NCI-H1930 (cell line): ENCODE measurements around the gene SKAP1.
"Not testable (repeated sequence)": the region's sequence is repeated elsewhere in the genome, so short reads cannot be mapped to it uniquely, and the experiment has no call there.

Experiments used
- DNase-seq, 2 experiments: peaks; one replicate each; lab custom pipeline; 2025; lab: John Stamatoyannopoulos, UW

SKAP1 gene

DNA sequence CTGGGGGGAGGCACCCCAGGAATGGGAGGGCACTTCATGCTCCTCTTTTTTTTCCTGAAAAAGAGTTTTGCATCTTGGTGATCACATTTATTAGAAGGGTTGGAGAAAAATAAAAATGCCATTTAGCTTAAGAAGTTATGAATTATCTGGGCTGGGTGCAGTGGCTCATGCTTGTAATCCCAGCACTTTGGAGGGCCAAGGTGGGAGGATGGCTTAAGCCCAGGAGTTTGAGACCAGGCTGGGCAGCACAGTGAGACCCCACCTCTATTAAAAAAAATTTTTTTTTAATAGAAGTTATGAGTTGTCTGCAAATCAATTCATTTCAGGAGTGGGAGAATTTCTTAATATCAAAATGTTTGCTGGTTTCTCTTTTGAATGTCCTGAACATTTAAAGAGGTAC, 219.0 kb downstream of the SKAP1 start:
- DNase-seq: no peak

DNA sequence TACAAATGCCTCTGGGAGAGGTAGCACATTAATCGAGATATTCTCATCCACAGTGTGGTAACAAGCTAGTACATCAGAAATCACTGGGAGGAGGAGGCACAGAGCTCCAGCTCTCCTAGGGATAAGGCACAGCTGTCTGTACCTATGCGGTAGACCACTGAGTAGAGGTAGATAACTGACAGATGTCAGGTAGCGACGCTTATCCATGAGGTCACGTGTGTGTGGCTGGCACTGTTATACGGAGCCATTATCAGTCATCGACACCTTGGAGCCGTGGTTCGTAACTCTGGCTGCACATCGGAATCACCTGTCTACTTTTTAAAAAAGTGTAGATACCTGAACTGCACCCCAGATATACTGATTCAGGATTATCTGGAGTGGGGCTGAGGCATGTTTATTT, 220.0 kb downstream of the SKAP1 start:
- DNase-seq: no peak

DNA sequence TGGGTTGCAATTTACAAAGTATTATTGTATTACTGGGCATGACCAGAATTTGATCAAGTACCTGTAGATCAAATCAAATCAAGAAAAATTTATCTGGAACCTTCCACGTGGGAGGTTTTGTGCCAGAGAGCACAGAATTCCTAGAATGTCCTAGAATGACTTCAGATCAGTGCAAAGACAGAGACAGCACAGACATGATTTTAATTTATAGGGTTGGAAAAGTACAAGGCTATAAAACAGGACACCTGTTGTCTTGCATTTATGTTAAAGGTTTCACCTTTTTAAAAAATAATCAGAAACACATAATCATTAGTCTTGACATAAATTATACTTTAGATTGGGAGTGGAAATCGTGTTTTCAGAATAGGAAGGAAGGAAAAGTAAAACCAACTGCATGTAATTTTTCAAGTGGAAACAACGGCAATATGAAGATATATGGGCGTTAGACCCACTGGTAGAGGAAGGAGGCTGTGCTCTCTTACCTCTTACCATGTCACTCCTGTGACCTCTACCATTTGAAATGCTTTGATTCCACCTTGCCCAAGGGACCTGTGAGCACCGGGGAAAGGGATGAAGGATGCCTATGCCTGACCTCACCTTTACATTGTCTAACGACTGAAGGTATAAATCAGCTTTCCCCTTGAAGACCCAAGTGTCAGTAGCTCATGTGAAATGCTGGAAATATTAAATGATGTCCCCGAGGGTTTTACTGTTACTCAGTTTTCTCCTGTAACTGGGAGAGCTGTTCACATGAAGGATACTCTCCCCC, 222.1 kb downstream of the SKAP1 start:
- no peak for DNase-seq

DNA sequence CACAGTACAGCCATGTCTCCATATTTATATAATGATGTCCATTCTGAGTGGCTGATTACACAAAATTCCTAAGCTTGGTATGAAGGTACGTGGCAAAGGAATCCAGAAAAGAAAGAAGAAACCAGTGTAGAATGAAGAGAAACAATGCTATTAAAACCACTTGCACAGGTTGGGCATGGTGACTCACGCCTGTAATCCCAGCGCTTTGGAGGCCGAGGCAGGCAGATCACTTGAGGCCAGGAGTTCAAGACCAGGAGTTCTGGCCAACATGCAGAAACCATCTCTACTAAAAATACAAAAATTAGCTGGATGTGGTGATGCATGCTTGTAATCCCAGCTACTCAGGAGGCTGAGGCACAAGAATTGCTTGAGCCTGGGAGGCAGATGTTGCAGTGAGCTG, 223.0 kb downstream of the SKAP1 start:
- DNase-seq: not testable (repeated sequence)

DNA sequence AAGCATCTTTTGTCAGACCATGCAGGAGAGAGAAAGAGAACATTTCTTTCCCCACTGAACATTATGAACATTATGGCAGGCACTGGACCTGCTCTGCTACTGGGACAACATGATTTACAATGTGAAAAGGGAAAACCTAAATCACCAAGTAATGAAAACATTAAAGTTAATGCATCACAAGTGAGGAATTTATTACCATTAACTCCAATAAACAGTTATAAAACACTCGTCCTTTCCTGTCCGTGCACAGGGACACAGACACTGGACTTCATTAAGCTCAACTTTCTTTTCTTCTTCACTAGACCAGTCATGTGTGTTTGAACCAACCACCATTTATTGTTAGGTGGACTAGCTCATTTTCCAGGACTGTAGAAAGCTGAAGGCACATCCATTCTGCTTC, 227.1 kb downstream of the SKAP1 start:
- no peak for DNase-seq

DNA sequence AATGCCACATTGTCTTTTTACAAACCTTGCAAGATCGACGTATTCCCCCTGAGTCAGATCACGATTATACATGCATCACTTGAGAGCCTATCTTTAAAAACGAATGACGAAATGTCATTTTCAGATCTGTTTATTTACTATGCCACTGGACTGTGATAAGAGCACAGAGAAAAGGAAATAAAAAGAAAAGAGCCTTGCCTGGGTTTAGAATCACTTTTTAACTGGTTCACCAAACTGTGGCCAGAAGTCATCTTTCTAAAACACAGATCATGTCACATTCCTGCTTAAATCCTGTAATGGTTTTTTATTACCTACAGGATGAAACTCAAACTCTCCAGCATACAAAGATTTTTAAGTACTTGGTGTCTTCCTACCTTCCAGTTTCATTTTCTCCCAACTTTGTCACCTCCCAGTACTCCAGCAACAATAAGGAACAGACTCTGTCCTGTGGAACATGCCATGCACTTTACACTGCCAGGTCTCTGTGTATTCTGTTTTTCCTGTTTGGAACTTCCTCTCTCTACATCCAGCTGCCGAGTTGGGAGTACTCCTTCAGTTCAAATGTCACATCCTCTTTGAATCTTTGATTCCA, 231.0 kb downstream of the SKAP1 start:
- DNase-seq: no peak

DNA sequence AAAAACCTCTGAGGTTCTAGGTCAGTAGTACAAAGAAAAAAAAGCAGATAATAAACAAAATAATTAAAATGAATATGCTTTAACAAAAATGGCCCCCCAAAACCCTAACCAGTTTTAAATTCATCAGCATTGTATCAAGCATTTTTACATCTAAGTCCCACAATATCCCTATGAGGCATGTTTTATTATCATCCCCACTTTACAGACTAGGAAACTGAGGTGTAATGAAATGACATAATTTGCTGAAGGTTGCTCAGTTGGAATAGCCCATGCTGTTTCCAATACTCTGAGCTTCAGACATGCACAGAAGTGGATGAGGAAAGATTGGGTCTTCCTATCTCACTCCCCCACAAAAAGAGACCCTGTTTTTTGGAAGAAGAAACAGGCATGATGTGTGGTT, 234.1 kb downstream of the SKAP1 start:
- no peak for DNase-seq

DNA sequence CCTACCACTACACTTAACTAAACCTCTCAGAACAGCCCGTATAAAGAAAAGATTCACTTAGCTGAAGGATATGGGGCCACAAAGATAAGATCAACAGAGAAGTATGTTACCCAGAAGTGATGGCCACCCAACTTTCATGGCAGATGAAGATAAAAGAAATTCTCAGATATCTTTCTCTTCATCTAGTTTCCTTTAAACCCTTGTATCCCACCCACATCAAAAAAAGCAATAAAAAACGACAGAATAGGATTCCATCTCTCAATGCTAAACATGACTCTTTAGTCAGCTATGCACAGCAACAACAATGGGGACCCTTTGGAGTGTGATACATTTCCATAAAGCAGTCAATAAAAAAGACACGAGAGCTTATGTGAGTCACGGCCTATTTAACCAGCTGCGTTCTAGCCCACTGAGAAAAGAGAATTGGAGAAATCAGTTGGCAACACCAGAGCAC, 235.9 kb downstream of the SKAP1 start:
- no peak for DNase-seq

DNA sequence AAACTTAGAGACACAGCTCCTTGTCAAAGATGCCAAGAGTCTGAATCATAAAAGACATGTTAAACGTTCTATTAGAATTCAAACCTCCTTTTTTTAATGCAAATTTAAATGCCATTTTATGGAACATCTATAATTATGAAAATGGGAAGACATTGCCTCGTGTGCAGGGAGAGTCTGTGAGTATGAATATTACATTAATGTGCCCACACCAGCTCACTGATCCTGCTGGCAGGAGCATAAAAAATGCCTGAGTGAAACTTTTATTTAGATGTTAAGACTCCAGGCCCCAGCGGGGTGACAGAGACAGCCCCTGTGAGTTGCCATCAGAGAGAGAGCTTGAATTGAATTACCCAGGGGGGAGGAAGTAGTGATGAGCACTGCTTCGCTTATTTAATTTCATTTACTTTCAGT, 237.7 kb downstream of the SKAP1 start:
- DNase-seq: no peak

DNA sequence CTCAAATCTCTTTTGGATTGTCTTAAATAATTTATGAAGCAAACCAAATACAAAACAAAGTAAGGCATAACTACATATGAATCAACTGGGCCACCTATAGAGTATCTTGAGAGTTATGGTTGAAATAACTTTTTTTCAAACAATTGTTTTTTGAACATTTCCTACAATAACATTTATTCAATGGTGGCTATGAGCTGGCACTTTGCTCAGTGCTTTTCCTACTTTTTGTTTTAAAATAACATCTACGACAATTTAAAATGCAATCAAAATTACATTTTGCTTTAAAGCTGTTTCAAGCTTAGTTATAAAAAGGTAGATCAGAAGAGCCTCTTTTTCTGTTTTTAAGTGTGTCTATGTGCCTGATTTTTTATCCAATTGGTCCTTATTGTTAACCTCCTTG, 238.7 kb downstream of the SKAP1 start:
- DNase-seq: no peak

DNA sequence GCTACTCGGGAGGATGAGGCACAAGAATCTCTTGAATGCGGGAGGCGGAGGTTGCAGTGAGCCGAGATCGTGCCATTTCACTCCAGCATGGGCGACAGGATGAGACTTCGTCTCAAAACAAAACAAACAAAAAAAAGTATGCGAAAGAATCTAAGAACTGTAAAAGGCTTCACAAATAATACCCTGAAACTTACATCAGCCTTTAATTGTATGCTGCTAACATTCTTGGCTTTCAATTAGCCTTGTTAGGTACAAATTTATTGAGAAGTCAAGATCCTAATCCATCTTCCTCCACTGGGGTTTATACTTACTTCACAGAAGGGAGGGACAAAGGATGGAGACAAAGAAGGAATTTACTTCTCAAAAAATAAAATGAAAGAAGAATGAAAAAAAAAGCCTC, 239.1 kb downstream of the SKAP1 start:
- DNase-seq: no peak

DNA sequence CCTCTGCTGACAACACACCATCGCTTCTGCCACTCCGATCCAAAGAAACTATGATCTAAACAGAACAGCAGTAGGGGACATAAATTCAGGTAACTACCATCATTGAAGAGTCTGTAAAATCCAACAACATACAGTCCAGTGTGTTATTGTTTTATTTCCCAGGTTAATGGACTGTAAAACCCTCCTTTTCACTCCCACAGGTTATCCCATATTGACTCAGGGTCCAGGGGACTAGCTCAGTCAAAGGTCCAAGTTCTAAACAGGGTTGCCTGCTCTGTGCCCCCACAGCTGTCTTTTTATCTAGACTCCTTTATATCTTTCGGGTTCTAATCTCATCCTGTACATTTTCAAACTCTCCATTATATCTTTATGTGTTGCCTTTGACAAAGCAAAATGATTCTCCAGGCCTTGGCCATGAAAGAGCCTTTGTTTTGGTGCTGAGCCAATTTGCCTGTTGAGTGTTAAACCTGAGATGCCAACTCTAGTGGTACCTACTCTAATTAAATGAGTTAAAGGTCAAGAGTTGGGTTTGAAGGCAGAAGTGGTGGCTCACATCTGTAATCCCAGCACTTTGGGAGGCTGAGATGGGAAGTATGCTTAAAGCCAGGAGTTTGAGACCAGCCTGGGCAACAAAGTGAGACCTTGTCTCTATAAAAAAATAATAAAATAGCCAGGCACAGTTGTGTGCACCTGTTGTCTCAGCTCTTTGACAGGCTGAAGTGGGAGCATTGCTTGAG, 242.0 kb downstream of the SKAP1 start:
- no peak for DNase-seq

DNA sequence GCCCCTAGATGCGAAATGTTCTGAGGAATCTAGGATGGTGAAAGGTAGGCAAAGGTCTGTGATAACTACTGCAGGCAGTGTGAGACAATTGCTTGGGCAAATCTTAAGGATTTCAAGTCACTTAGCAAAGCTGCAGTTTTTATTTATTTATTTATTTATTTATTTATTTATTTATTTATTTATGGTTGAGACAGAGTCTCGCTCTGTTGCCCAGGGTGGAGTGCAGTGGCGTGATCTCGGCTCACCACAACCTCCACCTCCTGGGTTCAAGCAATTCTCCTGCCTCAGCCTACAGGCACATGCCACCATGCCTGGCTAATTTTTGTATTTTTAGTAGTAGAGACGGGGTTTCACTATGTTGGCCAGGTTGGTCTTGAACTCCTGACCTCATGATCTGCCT, 243.7 kb downstream of the SKAP1 start:
- not testable (repeated sequence) for DNase-seq

DNA sequence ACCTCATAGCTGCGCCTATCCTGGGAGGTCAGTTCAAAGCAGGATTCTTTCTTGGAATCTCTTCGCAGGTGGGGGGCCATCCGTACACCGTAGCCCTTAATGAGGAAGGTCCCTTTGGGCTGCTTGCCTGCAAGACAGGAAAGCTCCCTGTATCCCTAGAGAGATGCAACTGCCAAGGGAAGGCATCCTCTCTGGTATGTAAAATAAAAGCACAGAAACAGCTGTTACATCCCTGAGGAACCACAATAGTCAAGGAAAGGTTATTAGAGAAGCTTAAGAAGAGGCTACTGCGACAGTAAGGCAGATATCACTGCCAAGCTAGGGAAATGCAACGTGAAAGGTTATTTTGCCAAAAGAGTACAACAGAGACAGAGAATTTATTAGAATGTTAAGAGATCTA, 245.3 kb downstream of the SKAP1 start:
- DNase-seq: no peak

DNA sequence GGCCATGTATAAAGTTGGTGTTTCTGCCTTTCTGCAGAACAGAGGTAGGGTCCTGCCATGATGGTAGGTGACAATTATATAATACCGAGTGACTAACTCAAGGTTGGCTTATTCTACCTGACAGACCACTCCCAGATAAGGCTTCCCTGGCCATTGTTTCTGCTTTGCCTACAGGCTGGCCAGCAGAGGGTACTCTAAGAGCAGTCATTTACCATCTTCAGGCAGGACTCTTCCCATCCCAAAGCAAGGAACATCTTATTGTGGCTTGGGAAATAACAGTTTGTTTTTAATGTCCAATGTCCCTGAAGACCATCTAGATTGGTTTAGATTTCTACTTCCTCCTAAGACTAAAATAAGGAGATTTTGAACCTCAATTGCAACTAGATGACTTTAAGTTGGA, 248.4 kb downstream of the SKAP1 start:
- DNase-seq: peak in 1 of 2 experiments; percentile 25

DNA sequence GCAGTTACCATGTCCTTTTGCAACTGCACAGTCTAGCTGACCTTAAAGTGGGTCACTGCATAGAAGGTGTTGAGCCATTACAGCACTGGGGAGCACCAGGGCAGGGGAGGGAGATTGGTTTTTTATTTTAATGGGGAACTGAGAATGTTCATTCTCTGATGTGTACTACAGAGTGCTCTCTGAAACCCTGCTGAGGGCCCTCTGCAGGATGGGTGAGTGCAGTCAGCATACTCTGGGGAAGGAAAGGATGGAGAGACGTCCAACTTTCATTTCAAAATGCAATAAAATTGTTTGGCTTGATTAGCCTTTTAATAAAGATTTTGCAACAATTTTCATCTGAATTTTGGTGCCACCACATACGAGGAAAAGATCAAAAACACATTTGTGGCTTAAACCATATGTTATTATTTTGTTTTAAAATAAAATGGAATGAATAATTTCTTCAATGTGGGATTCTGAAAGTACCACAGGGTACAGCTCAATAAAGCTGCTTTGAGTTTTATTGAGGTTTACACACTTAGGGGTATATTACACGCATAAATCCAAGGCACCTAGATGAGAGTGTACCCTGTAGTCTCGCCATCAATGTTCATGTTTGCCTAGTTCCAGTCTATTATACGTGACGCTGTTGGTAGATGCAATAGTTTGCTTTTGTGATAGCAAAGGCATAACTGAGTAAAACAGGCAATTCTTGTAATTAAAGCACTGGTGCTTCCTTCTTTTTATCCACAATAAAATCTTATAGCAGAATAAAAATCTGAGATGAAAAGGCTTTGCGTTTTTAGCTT, 249.0 kb downstream of the SKAP1 start:
- DNase-seq: no peak

DNA sequence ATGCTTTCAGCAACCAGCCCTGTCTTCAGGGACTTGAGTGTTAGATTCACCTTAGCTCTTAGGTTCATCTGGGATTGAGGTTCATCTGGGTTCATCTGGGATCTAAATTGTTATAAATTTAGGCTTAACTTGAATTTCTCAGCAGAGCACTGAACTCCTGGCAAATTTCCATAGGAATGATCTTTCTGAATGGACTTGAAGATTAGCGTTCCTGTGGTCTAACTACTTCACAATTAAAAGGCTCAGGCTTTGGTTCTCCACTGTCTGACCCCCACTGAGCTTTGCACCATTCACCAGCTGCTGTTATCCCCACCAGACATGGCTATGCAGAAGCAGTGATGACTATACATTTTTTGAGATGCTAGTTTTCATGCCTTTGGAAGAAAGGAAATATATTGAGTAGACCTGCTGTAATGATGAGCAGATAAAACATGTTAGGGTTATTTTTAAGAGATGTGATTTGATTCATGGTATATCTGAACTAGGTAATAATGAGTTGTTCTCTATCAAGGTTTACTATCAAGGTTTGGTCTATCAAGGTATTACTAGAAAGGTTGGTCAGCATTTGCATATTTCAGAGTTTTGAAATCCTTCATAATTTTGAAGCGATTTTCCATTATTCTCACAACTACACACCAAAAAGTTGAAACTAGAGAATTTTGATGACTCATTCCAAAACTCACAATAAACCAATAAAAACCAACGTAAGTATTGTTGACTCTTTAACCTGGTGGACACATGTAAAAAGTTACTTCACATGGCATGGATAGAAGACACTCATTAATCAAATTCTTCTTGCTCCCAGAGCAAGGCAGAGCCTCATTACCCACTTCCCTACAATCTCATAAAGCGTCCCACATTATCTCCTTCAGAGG, 250.7 kb downstream of the SKAP1 start:
- DNase-seq: no peak

DNA sequence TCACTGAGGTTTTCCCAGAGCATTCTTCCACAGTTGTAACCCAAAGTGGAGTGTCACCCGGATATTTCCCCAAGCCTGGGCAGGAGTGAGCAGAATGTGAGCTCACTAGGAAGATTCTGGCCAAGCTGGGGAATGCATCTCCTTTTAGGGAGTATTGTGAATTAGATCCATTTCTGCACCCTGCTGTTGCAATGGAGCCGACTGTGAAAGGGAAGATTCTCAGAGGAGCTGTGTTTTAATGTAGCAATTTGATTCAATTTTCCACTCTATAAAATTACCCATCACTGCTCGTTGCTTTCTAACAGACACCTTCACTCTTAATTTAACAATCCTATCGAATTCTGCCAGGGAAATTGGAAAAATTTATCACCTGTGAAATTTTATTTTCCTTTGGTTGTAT, 251.7 kb downstream of the SKAP1 start:
- DNase-seq: no peak

DNA sequence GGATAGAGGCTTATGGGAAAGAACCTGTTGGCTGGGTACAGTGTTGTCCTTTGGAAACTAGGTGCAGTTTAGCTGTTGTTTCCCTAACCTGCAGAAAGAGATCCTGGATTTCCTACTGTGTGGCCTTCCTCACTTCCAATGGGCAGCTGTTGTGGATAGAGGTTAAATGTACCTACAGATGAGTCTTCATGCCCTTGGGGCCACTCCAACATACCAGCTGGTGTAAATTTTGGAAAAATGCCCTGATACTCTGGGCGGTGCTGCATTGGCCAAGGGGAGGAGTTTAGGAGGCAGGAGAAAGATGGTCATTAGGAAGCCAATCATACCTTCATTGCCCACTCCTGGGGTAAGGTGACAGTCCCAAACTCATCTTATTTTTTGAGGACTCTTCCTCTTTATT, 252.2 kb downstream of the SKAP1 start:
- no peak for DNase-seq

DNA sequence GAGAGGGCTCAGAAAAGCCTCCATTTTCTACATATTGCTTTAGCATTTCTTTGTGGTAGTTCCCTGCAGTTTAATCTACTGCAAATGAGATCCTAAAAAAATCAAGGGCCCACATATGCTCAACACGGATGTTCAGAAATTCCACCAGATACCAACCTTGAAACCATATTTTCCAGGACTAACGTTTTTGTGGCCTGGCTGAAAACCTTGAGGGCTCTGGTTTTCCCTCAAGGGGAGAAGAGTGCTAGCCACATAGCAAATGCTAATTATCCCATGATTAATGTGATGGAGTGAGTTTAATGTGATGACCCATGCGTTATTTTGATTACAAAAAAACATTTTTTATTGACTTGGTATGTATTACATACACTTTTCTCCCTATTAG, 253.6 kb downstream of the SKAP1 start:
- no peak for DNase-seq

DNA sequence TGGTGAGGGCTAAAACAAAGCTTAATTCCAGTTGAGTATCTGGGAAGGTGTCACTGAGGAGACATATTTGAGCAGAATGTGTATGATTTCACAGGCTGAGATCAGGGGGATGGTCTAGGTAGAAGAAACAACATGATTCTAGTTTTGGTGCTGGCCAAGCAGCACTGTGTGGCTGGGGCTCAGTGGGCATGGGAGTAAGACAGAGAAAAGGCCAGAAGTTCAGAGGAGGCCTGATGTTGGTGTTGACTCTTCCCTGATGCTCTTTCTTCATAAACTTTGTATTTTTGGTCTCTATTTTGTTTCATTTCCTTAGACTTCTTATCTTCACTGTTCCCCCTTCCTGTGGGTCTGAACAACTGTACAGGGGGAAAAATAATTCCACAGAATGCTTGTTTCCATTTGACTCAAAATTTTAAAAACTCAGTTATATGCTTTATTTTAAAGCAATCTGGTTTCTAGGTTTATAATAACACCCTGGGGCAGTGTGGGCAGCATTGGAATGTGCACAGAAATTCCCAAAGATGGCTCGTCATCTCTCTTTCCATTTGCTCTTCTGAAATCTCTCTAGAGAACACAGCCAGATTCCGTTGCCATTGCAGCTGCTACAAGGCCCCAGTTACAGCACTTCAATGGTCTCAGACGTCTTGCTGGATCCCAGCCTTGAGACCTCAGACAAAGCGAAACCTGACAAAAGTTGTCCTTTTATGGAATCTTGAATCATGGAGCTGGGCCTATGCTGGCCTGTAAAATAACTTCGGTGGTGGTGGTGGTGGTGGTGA, 254.1 kb downstream of the SKAP1 start:
- DNase-seq: no peak
